IMR-90 (cell line): ENCODE measurements around the gene ACACB. TPM values are rescaled to one million over a fixed set of nuclear protein-coding genes. Genes with fewer than 3 reads are reported as not detected.
A peak's percentile ranks its signal among the peaks of the same experiment; 100 is the strongest.

ENCODE experiments used
- ATAC-seq: fragments of 200-7000 bp; cut with Tn5 transposase; 2 replicates; pipeline ENCODE4 v1.9.1; 2020; ENCODE audit warnings: low read depth, mild to moderate bottlenecking, moderate library complexity
- BruUV-seq: library from RNA; stranded (reverse); fragments of 400-500 nt; replicated peaks from 2 replicates; lab custom pipeline; 2021; lab: Mats Ljungman, UMichigan
- CTCF ChIA-PET: fragments of 300-600 bp; formaldehyde crosslinking; extraction: SDS; loops from one replicate; lab custom pipeline; 2021; ENCODE audit warnings: antibody characterized with exemption; lab: Yijun Ruan, JAX
- POLR2A ChIA-PET: fragments of 300-600 bp; sonication (Branson Sonifier 250); formaldehyde crosslinking; loops from one replicate; lab custom pipeline; 2022; ENCODE audit warnings: antibody characterized with exemption; ENCODE audit not compliant: unreplicated experiment; lab: Charles Lee
- DNase-seq: peaks from one replicate; pipeline ENCODE4 v3.0.0; 2013
- H2AFZ ChIP-seq: replicated peaks from 2 replicates; pipeline ENCODE3; 2013; ENCODE audit warnings: low read length, mild to moderate bottlenecking; ENCODE audit not compliant: poor library complexity
- H2AK5ac ChIP-seq: 2 replicates; pipeline ENCODE4 v1.6.1; 2013; ENCODE audit warnings: low read depth, low read length, inconsistent platforms
- H2AK9ac ChIP-seq: replicated peaks from 2 replicates; pipeline ENCODE3; 2013; ENCODE audit warnings: mild to moderate bottlenecking, low read depth, low read length, moderate library complexity; ENCODE audit not compliant: poor library complexity
- H2BK120ac ChIP-seq: 2 replicates; pipeline ENCODE4 v1.6.1; 2013; ENCODE audit warnings: low read depth, low read length, inconsistent platforms
- H2BK15ac ChIP-seq: 3 replicates; pipeline ENCODE4 v1.6.1; 2013; ENCODE audit warnings: low read depth, low read length, inconsistent platforms
- H2BK20ac ChIP-seq: 2 replicates; pipeline ENCODE4 v1.6.1; 2013; ENCODE audit warnings: low read depth, mild to moderate bottlenecking, inconsistent platforms, low read length, moderate library complexity
- H2BK5ac ChIP-seq: 2 replicates; pipeline ENCODE4 v1.6.1; 2013; ENCODE audit warnings: mild to moderate bottlenecking, low read depth, low read length, inconsistent platforms; ENCODE audit not compliant: poor library complexity, severe bottlenecking
- H3K14ac ChIP-seq: replicated peaks from 2 replicates; pipeline ENCODE4 v1.6.1; 2013; ENCODE audit warnings: low read depth, low read length, inconsistent platforms
- H3K18ac ChIP-seq: 2 replicates; pipeline ENCODE4 v1.6.1; 2013; ENCODE audit warnings: low read depth, low read length, control low read depth
- H3K23ac ChIP-seq: 2 replicates; pipeline ENCODE4 v1.6.1; 2013; ENCODE audit warnings: low read depth, low read length, inconsistent platforms
- H3K27ac ChIP-seq: 2 replicates; pipeline ENCODE4 v1.5.1; 2013; ENCODE audit warnings: mild to moderate bottlenecking, control low read depth, low read length; ENCODE audit not compliant: insufficient read depth
- H3K27me3 ChIP-seq: 2 replicates; pipeline ENCODE4 v1.6.1; 2013; ENCODE audit warnings: low read length; ENCODE audit not compliant: control insufficient read depth, insufficient read depth
- H3K36me3 ChIP-seq: 2 replicates; pipeline ENCODE4 v1.6.1; 2013; ENCODE audit warnings: low read length, mixed read lengths; ENCODE audit not compliant: control insufficient read depth, insufficient read depth
- H3K4ac ChIP-seq: 2 replicates; pipeline ENCODE4 v1.6.1; 2013; ENCODE audit warnings: low read depth, low read length, inconsistent platforms
- H3K4me1 ChIP-seq: 2 replicates; pipeline ENCODE4 v1.6.1; 2013; ENCODE audit warnings: low read length, mixed read lengths; ENCODE audit not compliant: control insufficient read depth, insufficient read depth
- H3K4me2 ChIP-seq: 2 replicates; pipeline ENCODE4 v1.6.1; 2013; ENCODE audit warnings: low read depth, mild to moderate bottlenecking, control low read depth, low read length, moderate library complexity
- H3K4me3 ChIP-seq: 2 replicates; pipeline ENCODE4 v1.5.1; 2013; ENCODE audit warnings: low read depth, mild to moderate bottlenecking, control low read depth, low read length, moderate library complexity; ENCODE audit not compliant: insufficient read depth
- H3K56ac ChIP-seq: 2 replicates; pipeline ENCODE4 v1.6.1; 2013; ENCODE audit warnings: low read length, inconsistent platforms; ENCODE audit not compliant: insufficient read depth; ENCODE audit errors: extremely low read depth
- H3K79me1 ChIP-seq, 2 experiments: 2 replicates each; pipeline ENCODE4 v1.6.1; 2013; ENCODE audit warnings: low read length in 2 of 2, inconsistent platforms in 1 of 2, low read depth in 1 of 2
- H3K9ac ChIP-seq: 2 replicates; pipeline ENCODE4 v1.6.1; 2013; ENCODE audit warnings: low read depth, low read length, control low read depth
- H3K9me1 ChIP-seq: 2 replicates; pipeline ENCODE4 v1.6.1; 2013; ENCODE audit warnings: low read length, inconsistent platforms; ENCODE audit not compliant: insufficient read depth
- H3K9me3 ChIP-seq: 2 replicates; pipeline ENCODE4 v1.6.1; 2013; ENCODE audit warnings: low read length; ENCODE audit not compliant: control insufficient read depth, insufficient read depth
- H4K20me1 ChIP-seq: 2 replicates; pipeline ENCODE4 v1.6.1; 2013; ENCODE audit warnings: low read length, inconsistent platforms; ENCODE audit not compliant: insufficient read depth
- H4K5ac ChIP-seq: 2 replicates; pipeline ENCODE4 v1.6.1; 2013; ENCODE audit warnings: mild to moderate bottlenecking, low read depth, low read length, control low read depth
- H4K8ac ChIP-seq, 2 experiments: 2 replicates each; pipeline ENCODE4 v1.6.1; 2013; ENCODE audit warnings: low read depth in 2 of 2, low read length in 2 of 2, control low read depth in 1 of 2, inconsistent platforms in 1 of 2
- H4K91ac ChIP-seq: 2 replicates; pipeline ENCODE4 v1.6.1; 2013; ENCODE audit warnings: low read depth, low read length, inconsistent platforms; ENCODE audit not compliant: insufficient read depth
- BHLHE40 ChIP-seq: fragments of 150-350 bp; IDR thresholded peaks from 2 replicates; pipeline ENCODE4 v1.6.1; 2016; ENCODE audit warnings: mild to moderate bottlenecking, low read depth, low read length
- CEBPB ChIP-seq: IDR thresholded peaks from 2 replicates; pipeline ENCODE4 v1.6.1; 2012; ENCODE audit warnings: low read depth, low read length, improper control_type of control experiment
- CHD1 ChIP-seq: IDR thresholded peaks from 2 replicates; pipeline ENCODE4 v1.6.1; 2012; ENCODE audit warnings: low read depth, low read length, improper control_type of control experiment
- FOS ChIP-seq: fragments of 150-350 bp; IDR thresholded peaks from 2 replicates; pipeline ENCODE4 v1.6.1; 2016; ENCODE audit warnings: low read depth, low read length
- MAZ ChIP-seq: IDR thresholded peaks from 2 replicates; pipeline ENCODE4 v1.6.1; 2012; ENCODE audit warnings: low read depth, mild to moderate bottlenecking, low read length, improper control_type of control experiment, moderate library complexity, borderline replicate concordance
- MXI1 ChIP-seq: IDR thresholded peaks from 2 replicates; pipeline ENCODE4 v1.6.1; 2012; ENCODE audit warnings: low read depth, mild to moderate bottlenecking, low read length, moderate library complexity, borderline replicate concordance
- NFE2L2 ChIP-seq: fragments of 150-350 bp; IDR thresholded peaks from 2 replicates; pipeline ENCODE4 v1.6.1; 2016; ENCODE audit warnings: low read depth, mild to moderate bottlenecking, low read length
- POLR2A ChIP-seq: IDR thresholded peaks from 2 replicates; pipeline ENCODE4 v1.6.1; 2012; ENCODE audit warnings: mild to moderate bottlenecking, low read depth, low read length
- RAD21 ChIP-seq: IDR thresholded peaks from 2 replicates; pipeline ENCODE4 v1.6.1; 2012; ENCODE audit warnings: low read length, improper control_type of control experiment
- RCOR1 ChIP-seq: IDR thresholded peaks from 2 replicates; pipeline ENCODE4 v1.6.1; 2012; ENCODE audit warnings: mild to moderate bottlenecking, low read length, improper control_type of control experiment; ENCODE audit not compliant: insufficient replicate concordance
- RFX5 ChIP-seq: IDR thresholded peaks from 2 replicates; pipeline ENCODE4 v1.8.0; 2012; ENCODE audit warnings: low read depth, mild to moderate bottlenecking, low read length, moderate library complexity
- SMC3 ChIP-seq: fragments of 150-350 bp; IDR thresholded peaks from 2 replicates; pipeline ENCODE4 v1.6.1; 2016; ENCODE audit warnings: low read depth, mild to moderate bottlenecking, antibody characterized with exemption, low read length, moderate library complexity
- WGBS, 2 experiments: methylation state at CpG; one replicate each; pipeline versions ENCODE4 v1.1.5 to v1.1.7; 2013; ENCODE audit warnings: missing lambda C conversion rate in 2 of 2; ENCODE audit not compliant: insufficient read length in 1 of 2; ENCODE audit errors: extremely low coverage in 2 of 2; 5-methylcytosine and 5-hydroxymethylcytosine counted together
- dilution Hi-C: fragments of 300-500 bp; cut with HindIII; formaldehyde crosslinking; loops from one replicate; pipeline ENCODE4 v1.14.3; 2018; ENCODE audit warnings: low sequenced_read_pairs; ENCODE audit not compliant: unreplicated experiment
- in situ Hi-C: fragments of 300-500 bp; cut with MboI; formaldehyde crosslinking; loops from 3 replicates; pipeline ENCODE4 v1.14.3; 2019; ENCODE audit warnings: low sequenced_read_pairs, inconsistent platforms, mixed read lengths
- intact Hi-C: fragments of 100-400 bp; cut with micrococcal nuclease; formaldehyde crosslinking; loops from 2 replicates; pipeline ENCODE4 v1.10.0; 2022
- polyA plus RNA-seq, 3 experiments: library from polyadenylated mRNA; depleted of rRNA; stranded (reverse); fragments of >200 nt; gene quantifications; 2 replicates each; pipeline ENCODE4 v1.2.3, GENCODE V29; 2012; ENCODE audit warnings: low replicate concordance in 1 of 3
- total RNA-seq: library from RNA; depleted of rRNA; stranded (reverse); fragments of >200 nt; gene quantifications from 2 replicates; pipeline ENCODE4 v1.2.3, GENCODE V29; 2012
- TF ChIP-seq, protein P1 (sequence below): fragments of 150-350 bp; IDR thresholded peaks from 2 replicates; pipeline ENCODE4 v1.6.1; 2017; ENCODE audit warnings: mild to moderate bottlenecking, antibody characterized with exemption, low read length, low read depth
- TF ChIP-seq, protein P2 (sequence below): fragments of 150-350 bp; IDR thresholded peaks from 2 replicates; pipeline ENCODE4 v1.6.1; 2016; ENCODE audit warnings: low read depth, mild to moderate bottlenecking, low read length, moderate library complexity, borderline replicate concordance

The ACACB gene
- total and polyA plus RNA-seq, 2 of the 4 experiments (the other 2 are of a cell fraction), result 2.0 to 2.1 TPM

DNA sequence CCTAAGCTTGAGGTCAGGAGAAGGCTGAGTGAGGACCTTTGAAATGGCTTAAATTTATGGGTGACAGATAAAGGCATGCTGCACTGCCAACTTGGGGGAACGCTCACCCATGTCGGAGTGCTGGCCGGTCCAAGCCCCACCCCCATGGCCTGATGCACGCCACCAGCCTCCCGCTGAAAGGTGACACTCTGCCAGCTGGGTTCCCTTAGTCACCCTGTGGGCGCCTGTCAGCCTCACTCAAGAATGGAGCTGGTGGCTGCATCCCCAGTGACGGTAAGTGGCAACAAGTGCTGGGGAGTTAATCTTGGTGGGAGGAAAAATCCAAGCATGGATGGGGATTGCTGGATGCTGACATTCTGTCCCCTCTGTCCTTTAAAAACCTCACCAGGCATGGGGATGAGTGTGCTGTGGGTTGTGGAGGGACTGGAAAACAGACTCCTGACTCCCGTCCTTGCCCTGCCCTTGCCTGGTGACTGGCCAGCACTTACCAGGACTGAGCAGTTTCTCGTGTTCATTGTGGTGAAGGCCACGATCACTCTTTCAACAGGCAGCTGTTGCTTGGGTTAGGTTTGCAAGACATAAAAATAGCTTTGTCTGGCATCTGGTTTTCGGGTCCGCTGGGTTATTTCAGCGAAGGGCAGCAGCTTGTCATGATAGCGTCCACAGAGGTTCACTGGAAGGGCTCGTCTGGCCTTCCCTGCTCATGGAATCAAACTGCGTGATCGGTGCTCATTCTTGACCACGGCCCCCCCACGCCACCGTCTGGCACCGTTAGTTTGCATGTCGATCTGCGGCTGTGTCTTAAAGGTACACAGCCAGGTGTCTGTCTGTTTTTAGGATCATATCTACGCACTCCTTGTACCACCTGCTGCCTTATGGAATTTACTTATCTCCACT, 15.0 kb downstream of the ACACB start:
- H2BK20ac ChIP-seq, result no peak overlapping the region
- H3K36me3 ChIP-seq, result no peaks in the 10 kb centered on the region
- H2BK5ac ChIP-seq, result no peak overlapping the region
- in situ Hi-C loops (no loop called here), dilution Hi-C loops (no loop called here), intact Hi-C loops (no loop called here)
- H3K9me3 ChIP-seq, result no peaks in the 10 kb centered on the region
- 41% methylated on average over 20 of the region's 24 CpGs; no CpG with 5 or more reads in 1 of the 2 experiments for WGBS, 2 experiments
- no peaks in the 10 kb centered on the region for H4K20me1 ChIP-seq
- H2AK9ac ChIP-seq, result no peak overlapping the region
- no peak overlapping the region for H3K4me3 ChIP-seq
- no peak overlapping the region for H3K23ac ChIP-seq
- H3K18ac ChIP-seq, result no peak overlapping the region
- no peak overlapping the region for H3K4ac ChIP-seq
- ChIA-PET POLR2A (interaction anchor here (0.5 kb wide), 1 partner anchor 17 kb away, joined by 3 read pairs; no protein-coding TSS in a partner anchor), CTCF (interaction anchor here (0.6 to 0.9 kb wide), 2 partner anchors 8 to 24 kb away, joined by 4 read pairs; no protein-coding TSS in a partner anchor)
- no peak overlapping the region for H4K5ac ChIP-seq
- no peak overlapping the region for H2BK120ac ChIP-seq
- peaks cover 4% of the 10 kb centered on the region; the same call in 1 of the 2 replicates for H3K4me1 ChIP-seq
- H3K27me3 ChIP-seq, result peaks cover 8% of the 10 kb centered on the region
- H3K14ac ChIP-seq, result no peak overlapping the region
- no peak overlapping the region for H2AFZ ChIP-seq
- DNase-seq, result no peak
- H3K4me2 ChIP-seq, result no peak overlapping the region
- no peak overlapping the region for H2AK5ac ChIP-seq
- H4K8ac ChIP-seq, result no peak overlapping the region
- H3K27ac ChIP-seq, result no peak overlapping the region
- H4K91ac ChIP-seq, result no peak overlapping the region
- no peaks in the 10 kb centered on the region for H3K79me1 ChIP-seq
- no peak overlapping the region for H3K9ac ChIP-seq
- H2BK15ac ChIP-seq, result no peak overlapping the region
- peak; percentile 45 for ATAC-seq
- no peak overlapping the region for H3K56ac ChIP-seq
- BruUV-seq, result no TSS peak
- H3K9me1 ChIP-seq, result no peaks in the 10 kb centered on the region
- TF ChIP-seq, protein P1, sequence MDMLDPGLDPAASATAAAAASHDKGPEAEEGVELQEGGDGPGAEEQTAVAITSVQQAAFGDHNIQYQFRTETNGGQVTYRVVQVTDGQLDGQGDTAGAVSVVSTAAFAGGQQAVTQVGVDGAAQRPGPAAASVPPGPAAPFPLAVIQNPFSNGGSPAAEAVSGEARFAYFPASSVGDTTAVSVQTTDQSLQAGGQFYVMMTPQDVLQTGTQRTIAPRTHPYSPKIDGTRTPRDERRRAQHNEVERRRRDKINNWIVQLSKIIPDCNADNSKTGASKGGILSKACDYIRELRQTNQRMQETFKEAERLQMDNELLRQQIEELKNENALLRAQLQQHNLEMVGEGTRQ, result no peak
- TF ChIP-seq CHD1 (no peak), SMC3 (no peak), RFX5 (no peak), NFE2L2 (no peak), RCOR1 (no peak), MXI1 (no peak), BHLHE40 (no peak), FOS (no peak), MAZ (no peak), CEBPB (no peak), RAD21 (no peak), POLR2A (no peak)
- TF ChIP-seq, protein P2, sequence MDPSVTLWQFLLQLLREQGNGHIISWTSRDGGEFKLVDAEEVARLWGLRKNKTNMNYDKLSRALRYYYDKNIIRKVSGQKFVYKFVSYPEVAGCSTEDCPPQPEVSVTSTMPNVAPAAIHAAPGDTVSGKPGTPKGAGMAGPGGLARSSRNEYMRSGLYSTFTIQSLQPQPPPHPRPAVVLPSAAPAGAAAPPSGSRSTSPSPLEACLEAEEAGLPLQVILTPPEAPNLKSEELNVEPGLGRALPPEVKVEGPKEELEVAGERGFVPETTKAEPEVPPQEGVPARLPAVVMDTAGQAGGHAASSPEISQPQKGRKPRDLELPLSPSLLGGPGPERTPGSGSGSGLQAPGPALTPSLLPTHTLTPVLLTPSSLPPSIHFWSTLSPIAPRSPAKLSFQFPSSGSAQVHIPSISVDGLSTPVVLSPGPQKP, result no peak
